ENCODE data around the gene PPP1R15B. TPM values are rescaled to one million over a fixed set of nuclear protein-coding genes. Genes with fewer than 3 reads are reported as not detected.

Gene PPP1R15B
- total RNA-seq, 2 experiments from 2014 or later = 72.6 to 79.2 TPM

DNA sequence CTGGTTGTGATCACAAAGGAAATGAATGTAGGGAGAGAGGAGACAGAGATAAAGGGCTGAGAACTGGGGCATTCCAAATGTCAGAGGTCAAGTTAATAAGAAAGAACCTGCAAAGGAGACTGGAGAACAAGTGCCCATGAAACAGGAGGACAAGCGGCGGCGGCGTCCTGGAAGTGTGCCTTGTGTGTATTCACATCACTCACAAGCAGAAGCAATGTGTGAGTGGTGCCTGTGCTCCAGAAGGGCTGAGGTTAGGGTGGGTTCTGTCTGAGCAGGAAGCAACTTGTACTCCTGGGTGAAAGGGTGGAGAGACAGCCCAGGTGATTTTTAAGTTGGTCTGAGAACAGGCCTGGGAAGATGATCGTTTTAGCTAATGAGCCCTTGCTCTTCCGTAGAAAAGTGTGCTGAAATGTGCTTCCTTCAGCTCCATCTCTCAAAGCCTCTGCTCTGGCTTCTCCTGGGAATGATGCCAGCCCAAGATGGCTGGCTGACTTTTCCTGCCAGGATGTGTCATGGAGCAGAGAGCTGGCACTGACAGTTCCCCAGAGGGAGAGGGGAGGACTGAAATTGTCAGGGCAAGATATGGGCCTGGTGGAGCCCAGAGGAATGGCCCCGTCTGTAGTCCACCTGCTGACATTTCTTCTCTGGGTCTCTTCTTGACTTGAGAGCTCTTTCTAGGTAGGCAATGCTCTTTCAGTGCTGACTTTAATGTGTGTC is 26.8 kb downstream of the PPP1R15B start:
- H3K9me3 ChIP-seq (ENCODE audit: low read length) = no peaks in the 10 kb centered on the region
- ChIA-PET CTCF (ENCODE audit: unreplicated experiment) (no interaction called here), POLR2A (interaction anchor here (0.5 kb wide), 1 partner anchor 777 kb away, joined by 3 read pairs; no protein-coding TSS in a partner anchor)
- H3K4me3 ChIP-seq (ENCODE audit: low read depth, low read length, poor library complexity, severe bottlenecking) = no peak overlapping the region
- no peak overlapping the region for H3K27ac ChIP-seq (ENCODE audit: low read depth, low read length, poor library complexity, severe bottlenecking)
- intact Hi-C loops (cut with micrococcal nuclease; ENCODE audit: unreplicated experiment) = no loop called here
- H3K4me2 ChIP-seq (ENCODE audit: low read length) = no peak overlapping the region
- no peaks in the 10 kb centered on the region for H3K4me1 ChIP-seq (ENCODE audit: insufficient read depth, low read length, poor library complexity, severe bottlenecking)
- H3K36me3 ChIP-seq (ENCODE audit: insufficient read depth, low read length) = no peaks in the 10 kb centered on the region
- no peaks in the 10 kb centered on the region for H4K20me1 ChIP-seq (ENCODE audit: insufficient read depth, low read length)
- no peaks in the 10 kb centered on the region for H3K9me2 ChIP-seq (ENCODE audit: insufficient read depth, low read length)
- DNase-seq (ENCODE audit: low spot score) = no peak
- BruUV-seq (replicated peaks) = no TSS peak
- no peak overlapping the region for H2AFZ ChIP-seq (ENCODE audit: low read length)
- TF ChIP-seq CTCF (conservative IDR thresholded peaks at IDR 0.05; ENCODE audit: low read length) (no peak), EZH2phosphoT487 (IDR thresholded peaks at IDR 0.05; ENCODE audit: borderline replicate concordance, low read depth, low read length) (no peak)
- H3K79me2 ChIP-seq (ENCODE audit: insufficient read depth, low read depth, low read length) = no peaks in the 10 kb centered on the region

DNA sequence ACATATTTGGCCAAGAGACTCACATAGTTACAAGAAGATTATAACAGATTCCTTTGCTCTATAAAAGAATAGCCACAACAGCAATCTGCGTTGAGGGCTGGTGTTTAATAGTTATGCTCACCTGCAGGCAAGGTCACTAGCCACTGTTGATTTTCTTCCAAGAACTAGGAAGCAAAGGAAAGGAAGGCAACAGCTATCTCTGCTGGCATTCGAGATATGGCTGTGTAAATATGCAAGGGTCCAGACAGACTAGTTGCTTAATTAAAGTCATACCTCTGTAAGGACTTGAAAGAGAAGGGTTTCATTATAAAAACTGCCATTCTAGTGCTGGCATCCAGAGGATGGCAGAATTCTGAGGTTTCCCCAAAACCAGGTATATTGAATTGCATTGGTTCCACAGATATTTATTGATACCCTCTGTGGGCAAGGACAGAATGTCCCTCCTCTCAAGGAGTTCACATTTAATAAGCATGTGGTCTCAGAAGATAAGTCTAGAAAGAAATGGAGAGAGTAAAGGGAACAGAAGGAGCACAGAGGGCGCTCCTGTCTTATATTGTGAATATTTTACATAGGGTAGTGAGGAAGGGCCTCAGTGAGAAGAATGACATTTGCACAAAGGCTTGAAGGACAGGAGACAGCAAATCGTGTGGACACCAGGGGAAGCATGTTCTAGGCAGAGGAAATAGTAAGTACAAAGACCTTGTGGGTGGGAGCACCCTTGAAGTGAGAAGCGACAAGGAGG is 28.3 kb downstream of the PPP1R15B start:
- Histone ChIP-seq H4K20me1 (ENCODE audit: insufficient read depth, low read length) (no peaks in the 10 kb centered on the region), H3K27ac (ENCODE audit: low read depth, low read length, poor library complexity, severe bottlenecking) (no peak overlapping the region), H3K9me2 (ENCODE audit: insufficient read depth, low read length) (no peaks in the 10 kb centered on the region), H3K4me3 (ENCODE audit: low read depth, low read length, poor library complexity, severe bottlenecking) (no peak overlapping the region), H3K4me1 (ENCODE audit: insufficient read depth, low read length, poor library complexity, severe bottlenecking) (peaks cover 3% of the 10 kb centered on the region), H3K36me3 (ENCODE audit: insufficient read depth, low read length) (no peaks in the 10 kb centered on the region), H3K4me2 (ENCODE audit: low read length) (no peak overlapping the region), H3K9me3 (ENCODE audit: low read length) (no peaks in the 10 kb centered on the region), H2AFZ (ENCODE audit: low read length) (peak overlapping the region; percentile 13; the same call in 1 of the 2 replicates), H3K79me2 (ENCODE audit: insufficient read depth, low read depth, low read length) (no peaks in the 10 kb centered on the region)
- intact Hi-C loops (cut with micrococcal nuclease; ENCODE audit: unreplicated experiment) = no loop called here
- BruUV-seq (replicated peaks) = no TSS peak
- TF ChIP-seq EZH2phosphoT487 (IDR thresholded peaks at IDR 0.05; ENCODE audit: borderline replicate concordance, low read depth, low read length) (no peak), CTCF (conservative IDR thresholded peaks at IDR 0.05; ENCODE audit: low read length) (peak; percentile 48)
- CTCF ChIA-PET (ENCODE audit: unreplicated experiment) = no interaction called here
- no peak for DNase-seq (ENCODE audit: low spot score)
- POLR2A ChIA-PET = interaction anchor here (0.5 kb wide), 1 partner anchor 793 kb away, joined by 3 read pairs; no protein-coding TSS in a partner anchor
